Measurements from ENCODE around the gene HDAC11.
"Not testable (repeated sequence)": the region's sequence is repeated elsewhere in the genome, so short reads cannot be mapped to it uniquely, and the experiment has no call there.

Gene HDAC11

DNA sequence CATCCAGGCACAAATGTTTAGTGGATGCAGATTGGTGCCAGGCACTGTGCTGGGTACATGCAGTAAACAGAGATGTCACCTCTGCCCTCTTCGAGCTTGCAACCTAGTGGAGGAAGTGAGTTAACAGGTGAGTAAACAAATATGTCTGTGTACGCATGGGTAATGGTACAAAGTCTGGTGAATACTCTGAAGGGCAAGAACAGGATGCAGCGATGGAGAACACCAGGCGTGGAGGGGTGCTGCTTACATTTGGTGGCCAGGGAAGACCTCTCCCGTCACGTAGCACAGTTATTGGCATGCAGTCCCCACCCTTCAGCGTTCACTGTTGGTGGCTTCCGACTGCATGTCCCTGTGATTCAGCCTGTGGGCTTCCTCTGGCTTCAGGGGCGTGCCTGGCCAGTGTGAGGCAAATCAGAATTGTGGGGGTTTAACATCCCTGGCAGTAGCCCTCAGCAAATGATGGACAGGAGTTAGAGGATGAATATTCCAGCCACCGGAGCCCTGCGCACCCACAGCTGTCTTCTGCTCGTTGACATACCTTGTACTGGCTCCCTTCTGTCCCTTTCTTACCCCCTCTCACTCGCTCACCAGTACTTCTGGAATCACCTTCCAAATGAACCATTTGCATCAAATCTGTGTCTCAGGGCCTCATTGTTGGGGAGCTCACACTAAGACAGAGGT, 9.1 kb upstream of the HDAC11 start:
- no peak for DNase-seq

DNA sequence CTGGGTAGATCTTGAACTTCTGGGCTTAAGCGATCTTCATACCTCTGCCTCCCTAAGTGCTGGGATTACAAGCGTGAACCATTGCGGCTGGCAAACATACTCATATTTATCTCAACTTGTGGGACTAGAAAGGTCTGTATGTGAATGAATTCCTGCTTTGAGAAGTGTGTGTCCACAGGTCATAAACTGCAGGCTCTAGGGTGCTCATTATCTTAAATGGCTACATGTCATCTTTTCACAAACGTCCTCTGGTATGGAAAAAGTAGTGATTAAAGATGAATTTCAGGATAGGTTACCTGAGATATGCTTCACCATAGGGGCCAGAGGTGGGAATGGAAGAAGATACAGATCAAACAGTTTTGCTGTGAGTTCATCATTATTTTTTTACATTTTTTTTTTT, 7.8 kb upstream of the HDAC11 start:
- no peak for DNase-seq

DNA sequence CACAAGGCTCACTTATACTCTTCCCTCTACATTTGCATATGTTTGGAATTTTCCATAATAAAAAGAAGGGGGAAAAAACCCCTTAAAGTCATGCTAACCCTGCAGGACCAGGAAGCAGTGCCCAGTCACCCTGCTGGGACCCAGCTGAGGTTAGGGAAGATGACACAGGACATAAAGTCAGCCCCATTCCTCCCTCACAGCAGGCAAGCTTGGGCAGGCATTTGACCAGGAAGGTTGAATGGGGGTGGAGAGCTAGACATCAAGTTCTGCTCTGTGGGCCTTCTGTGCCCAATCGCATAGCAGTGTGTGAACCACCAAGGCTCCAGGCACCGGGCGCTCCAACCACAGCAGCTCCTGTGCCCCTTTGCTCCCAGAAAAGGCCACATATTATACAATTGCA, 7.1 kb upstream of the HDAC11 start:
- no peak for DNase-seq

DNA sequence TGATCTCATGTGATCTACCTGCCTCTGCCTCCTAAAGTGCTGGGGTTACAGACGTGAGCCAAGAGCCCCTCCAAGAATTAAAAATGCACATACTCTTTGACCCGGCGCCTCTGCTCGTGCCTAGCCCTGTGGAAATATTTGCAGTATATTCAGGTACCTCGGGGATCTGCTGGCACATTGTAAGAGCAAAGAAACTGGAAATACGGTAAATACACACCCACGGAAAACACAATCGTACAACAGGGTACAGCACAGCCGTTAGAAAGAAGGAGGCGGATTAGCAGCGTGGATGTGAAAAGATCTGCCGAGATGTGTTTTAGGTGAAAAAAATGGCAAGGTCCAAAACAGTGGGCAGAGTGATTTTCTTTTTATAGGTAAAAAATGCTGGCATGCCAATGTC, 6.1 kb upstream of the HDAC11 start:
- DNase-seq, result no peak

DNA sequence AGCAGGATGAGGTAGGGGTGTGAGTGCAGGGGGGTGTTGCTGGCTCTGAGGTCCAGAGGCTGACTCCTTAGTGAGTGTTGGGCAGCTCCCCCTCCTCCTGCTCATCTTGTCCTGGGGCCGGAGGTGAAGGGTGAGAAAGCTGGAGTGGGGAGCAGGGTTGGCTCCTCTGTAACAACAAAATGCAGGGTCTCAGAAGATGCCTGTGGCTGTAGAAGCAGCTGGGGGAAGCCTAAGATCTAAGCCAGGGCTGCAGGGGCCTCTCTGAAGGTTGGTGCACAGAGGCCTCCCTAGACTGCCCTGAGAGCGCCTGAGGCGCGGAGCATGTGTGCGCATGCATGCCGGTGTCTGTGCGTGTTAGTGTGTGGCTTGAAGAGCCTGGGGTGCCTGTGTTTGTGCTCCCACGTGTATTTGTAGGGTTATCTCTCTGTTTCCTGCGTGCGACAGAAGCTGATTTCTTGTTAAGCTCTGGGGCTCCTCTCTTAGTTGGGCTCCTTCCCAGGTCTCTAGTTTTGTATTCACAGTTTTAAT, 5.3 kb upstream of the HDAC11 start:
- no peak for DNase-seq

DNA sequence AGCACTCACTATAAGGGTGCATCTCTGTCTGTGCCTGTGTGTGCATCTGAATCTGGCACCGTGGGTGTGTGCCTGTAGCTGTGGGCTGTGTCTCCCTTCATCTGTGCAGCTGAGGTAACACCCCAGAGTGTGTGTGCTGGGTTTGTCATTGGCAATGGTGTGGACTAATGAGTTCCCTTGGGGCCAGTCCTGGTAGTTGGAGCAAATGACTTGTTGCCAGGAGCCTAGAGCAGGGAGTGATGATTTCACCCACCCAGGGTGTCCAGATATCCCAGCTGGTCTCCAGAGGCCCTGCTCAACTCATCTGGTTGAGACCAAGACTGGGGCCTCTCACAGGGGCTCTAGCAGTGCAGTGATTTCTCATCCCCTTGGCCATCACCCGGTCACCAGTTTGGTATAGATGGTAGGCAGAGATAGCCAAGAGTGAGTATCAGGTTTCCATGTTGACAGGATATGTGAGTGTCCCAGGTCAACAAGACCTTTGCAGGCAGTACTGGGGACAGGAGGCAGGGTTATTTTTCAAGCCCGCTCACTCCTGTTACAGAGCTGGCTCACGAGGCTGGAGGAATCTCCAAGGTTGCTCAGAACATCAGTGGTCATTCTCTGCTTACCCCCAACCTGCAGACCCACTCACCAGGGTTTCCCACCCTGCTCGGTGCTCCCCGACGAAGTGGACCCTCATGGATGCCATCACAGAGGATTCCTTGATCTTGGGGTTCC, 4.1 kb upstream of the HDAC11 start:
- DNase-seq, result peak in 1 of 2 experiments; percentile 27

DNA sequence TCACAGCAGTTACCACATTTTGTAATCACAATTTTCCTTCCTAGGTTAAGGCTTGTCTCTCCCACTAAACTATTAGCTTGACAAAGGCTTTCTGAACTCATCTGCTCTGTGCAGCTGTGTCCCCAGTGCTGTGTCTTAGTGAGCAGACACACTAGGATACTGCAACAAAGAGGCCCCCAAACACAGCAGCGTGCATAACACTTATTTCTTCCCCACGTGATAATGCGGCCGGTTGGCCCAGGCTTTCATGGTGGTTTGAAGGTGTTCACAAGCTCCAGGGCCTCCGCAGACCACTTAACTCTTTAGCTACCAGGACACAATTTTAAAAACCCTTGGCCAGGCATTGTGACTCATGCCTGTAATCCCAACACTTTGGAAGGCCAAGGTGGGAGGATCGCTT, 2.2 kb upstream of the HDAC11 start:
- no peak for DNase-seq

DNA sequence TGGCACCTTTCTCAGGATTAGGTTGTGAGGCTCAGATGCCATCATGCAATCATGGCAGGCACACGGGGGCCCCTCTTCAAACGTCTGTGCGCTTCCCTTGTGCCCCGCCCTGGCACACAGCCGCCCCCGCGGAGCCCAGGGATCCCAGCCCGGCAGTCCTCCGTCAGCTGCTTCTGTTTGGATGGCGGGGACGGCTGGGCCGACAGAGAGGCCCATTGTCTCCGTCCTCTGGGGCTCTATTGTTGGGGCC, 849 bp upstream of the HDAC11 start:
- DNase-seq, result no peak

DNA sequence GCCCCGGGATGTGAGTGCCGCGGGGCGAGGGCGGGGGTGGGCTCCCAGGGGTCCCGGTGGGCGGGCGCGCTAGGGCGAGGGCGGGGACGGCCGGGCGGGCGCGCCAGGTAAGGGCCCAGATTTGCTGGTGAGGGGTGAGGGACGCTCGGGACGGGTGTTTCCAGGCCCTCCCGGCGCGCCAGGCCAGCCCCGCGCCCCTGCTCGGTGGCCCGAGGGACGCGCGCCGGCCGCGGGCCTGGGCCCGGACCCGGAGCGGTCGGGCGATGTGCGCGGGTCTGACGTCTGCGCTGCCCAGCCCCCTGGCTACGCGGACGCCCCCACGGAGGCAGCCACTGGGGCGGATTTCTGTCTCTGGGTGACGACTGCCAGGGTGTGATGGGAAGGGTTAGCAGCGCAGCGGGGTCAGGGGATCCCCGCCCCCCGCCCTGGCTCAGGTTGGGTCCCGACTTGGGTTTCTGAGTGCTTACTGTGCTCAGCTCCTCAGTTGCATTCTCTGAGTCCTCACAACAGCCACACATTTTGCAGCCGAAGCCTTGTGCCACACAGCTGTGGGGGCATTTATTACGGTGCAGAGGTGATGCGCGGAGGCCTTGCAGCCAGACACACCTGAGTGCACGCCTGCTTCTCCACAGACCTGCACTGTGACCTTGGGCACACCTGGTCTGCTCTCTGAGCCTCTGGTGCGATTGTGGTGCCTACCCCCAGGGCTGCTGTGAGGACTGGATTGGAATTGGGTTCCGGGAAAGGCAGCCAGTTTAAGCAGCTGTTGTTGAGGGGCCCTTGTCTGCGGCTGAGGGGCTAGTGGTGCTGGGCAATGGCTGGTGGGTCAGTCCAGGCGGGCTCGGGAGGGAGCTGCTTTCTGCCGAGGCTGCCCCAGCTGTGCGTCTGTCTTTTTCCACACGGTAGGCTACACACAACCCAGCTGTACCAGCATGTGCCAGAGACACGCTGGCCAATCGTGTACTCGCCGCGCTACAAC, 523 bp downstream of the HDAC11 start:
- no peak for DNase-seq

DNA sequence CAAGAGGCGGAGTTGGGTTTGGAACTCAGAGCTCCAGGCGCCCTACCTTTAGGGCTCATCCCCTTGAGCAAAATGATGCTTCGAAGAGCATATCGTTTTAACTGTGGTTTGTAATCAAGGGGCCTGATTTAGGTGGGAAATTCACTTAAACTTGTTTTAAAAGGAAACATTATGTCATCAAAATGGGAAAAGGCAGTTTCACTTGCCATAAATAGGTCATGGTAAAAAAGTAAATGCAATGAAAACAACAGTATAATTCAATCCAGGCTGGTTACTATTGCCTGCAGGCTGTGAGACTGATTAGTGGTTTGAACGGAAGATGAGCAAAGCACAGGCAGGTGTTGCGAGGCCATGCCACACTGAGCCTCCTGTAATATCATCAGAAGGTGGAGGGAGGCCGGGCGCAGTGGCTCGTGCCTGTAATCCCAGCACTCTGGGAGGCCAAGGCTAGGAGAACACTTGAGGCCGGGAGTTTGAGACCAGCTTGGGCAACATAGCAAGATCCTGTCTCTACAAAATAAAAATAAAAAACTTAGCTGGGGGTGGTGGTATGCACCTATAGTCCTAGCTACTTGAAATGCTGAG, 2.1 kb downstream of the HDAC11 start:
- DNase-seq, result no peak

DNA sequence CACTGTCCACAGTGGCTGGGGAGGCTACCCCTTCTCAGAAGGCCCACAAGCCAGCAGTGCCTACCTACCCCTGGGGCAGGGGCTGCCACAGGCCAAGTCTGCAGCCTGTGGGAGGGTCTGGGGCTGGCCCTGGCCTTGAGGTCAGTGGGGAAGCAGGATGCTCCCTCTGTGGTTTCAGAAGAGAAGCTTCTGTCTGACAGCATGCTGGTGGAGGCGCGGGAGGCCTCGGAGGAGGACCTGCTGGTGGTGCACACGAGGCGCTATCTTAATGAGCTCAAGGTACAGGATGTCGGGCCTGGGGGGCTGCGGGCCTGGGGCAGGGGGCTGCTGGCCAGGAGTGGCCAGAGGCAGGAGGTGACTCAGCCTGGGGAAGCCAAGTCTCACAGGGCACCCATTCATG, 3.2 kb downstream of the HDAC11 start:
- no peak for DNase-seq

DNA sequence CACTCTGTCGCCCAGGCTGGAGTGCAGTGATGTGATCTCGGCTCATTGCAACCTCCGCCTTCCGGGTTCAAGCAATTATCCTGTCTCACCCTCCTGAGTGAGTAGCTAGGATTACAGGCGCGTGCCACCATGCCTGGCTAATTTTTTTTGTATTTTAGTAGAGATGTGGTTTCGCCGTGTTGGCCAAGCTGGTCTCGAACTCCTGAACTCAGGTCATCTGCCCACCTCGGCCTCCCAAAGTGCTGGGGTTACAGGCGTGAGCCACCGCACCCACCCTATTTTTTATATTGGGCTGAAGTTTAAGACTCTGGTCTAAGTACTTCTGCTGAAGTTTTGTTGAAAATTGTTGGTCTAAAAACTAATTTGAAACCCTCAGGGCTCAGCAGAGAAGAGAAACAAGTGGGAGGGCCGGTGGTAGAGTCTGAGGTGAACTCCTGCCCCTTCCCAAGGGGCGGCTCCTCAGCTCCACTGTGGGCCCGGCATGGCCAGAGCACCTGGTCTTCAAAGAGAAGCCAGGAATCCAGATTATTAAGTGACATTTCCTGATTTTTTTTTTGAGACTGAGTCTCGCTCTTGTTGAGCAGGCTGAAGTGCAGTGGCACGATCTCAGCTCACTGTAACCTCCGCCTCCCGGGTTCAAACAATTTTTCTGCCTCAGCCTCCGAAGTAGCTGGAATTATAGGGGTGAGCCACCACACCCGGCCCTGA, 4.0 kb downstream of the HDAC11 start:
- no peak for DNase-seq

DNA sequence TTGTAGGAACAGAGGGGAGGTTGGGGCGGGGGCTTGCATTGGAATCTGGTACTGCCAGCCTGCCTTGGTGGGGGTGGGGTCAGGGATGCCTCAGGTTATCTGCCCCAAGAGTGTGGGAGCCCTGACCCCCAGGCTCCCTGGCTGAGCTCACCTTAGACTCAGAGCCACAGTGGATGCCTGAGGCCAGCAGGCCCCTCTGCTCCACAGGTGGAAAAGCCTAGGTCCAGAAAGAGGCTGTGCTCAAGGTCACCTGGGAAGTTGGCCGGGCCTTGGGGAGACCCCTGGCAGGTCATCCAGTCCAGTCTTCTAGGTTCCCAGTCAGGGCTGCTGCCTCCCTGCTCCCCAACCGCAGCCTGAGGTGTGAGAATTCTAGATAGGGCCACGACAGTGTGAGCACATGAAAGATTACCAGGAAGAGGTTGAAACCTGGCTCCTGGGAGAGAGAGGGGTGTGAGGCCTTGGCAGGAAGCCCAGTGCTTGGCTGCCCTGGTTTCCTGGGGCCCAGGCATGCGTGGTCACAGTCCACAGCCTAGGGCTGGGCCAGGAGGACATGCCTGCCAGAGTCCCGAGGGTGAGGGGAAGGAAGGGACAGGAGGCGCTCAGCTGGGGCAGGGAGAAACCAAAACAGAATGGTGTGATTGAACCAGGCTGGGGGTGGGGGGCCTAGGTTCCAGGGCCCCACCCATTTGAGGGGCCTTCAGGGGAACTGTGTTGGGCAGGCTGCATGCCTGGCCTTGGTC, 4.9 kb downstream of the HDAC11 start:
- no peak for DNase-seq

DNA sequence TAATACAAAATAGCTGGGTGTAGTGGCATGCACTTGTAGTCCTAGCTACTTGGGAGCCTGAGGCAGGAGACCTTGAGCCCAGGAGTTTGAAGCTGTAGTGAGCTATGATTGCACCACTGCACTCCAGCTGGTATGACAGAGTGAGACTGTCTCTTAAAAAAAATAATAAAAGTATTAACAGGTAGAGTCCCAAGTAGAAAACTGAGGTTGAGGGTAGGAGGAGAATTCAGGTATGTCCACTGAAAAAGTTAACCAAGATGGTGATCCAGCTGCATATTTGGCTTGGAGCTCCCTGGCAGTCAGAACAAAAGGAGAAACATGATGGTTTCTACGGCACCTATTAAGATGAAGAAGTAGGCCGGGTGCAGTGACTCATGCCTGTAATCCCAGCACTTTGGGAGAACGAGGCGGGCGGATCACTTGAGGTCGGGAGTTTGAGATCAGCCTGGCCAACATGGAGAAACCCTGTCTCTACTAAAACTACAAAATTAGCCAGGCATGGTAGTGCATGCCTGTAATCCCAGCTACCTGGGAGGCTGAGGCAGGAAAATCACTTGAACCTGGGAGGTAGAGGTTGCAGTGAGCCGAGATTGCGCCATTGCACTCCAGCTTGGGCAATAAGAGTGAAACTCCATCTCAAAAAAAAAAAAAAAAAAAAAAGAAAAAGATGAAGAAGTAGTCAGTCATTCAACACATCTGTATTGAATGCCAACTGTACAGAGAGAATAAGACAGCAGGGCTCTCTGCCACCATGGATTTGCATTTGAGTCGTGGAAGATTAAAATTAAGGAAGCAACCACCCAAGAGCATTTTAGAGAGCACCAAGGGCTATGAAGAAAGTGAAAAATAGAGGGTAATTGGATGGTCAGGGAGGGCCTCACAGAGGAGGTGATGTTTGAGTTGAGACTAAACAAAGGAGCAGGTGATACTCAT, 5.8 kb downstream of the HDAC11 start:
- not testable (repeated sequence) for DNase-seq

DNA sequence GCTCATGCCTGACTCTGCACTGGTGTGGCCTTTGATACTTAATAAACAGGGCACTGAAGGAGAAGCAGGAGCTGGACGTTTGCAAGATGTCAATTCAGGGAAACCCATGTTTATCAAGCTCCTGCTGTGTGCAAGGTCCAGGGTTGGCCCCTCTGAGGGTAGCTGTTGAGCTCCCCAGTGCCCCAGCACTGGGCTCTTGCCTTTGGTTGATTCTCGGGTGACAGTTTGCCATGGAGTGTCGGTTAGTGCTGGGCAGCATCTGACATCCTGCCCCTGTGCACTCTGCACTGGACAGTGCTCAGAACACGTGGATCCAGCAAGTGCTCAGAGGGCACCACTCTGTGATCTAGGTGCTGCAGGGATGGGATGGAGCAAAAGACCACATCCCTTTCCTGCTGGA, 7.3 kb downstream of the HDAC11 start:
- DNase-seq, result no peak

DNA sequence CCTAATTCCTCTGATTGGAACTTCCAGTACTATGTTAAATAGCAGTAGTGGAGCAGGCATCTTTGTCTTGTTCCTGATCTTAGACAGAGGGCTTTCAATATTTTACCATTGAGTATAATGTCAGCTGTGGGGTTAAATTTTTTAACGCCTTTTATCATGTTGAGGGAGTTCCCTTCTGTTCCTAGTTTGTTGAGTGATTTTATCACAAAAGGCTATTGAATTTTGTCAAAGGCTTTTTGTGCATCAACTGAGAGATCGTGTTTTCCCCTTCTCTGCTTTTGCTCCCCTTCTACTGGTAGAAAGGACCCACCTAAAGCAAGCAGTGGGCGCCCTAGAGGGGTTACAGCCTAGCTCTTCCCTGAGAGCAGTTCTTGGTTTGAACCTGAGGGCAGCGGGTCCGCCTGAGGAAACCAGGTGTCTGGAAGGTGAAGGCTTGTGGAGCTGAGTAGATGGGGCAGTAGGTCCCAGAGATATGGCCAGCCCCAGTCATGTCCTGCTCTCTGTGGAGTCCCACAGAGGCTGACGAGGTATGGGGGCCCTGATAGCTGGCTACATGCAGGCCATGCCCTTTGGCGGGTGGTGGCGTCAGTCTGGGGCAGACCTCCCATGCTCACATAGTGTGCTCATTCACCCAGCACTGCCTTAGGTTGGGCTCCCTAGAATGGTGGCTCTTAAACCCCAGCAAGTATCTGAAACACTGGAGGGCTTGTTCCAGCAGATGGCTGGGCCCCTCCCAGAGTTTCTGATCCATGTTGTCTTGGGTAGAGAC, 11.3 kb downstream of the HDAC11 start:
- DNase-seq, result no peak

DNA sequence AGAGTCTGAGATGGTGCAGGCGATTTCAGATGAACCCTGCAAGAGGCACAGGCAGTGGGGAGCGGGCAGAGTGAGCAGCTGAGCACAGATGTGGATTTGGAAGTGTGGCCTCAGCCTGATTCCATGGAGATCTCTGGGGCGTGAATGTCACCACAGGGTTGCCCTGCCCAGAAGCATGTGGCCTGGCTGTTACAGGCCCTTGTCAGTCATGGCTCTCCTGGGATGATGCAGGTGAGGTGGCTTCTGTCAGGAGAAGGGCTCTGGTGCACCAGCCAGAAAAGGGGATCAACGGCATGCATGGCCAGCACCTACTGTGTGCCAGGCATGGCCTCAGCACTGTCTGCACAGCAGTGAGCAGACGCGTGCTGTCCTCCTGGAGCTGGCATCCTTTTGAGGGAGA, 11.9 kb downstream of the HDAC11 start:
- no peak for DNase-seq

DNA sequence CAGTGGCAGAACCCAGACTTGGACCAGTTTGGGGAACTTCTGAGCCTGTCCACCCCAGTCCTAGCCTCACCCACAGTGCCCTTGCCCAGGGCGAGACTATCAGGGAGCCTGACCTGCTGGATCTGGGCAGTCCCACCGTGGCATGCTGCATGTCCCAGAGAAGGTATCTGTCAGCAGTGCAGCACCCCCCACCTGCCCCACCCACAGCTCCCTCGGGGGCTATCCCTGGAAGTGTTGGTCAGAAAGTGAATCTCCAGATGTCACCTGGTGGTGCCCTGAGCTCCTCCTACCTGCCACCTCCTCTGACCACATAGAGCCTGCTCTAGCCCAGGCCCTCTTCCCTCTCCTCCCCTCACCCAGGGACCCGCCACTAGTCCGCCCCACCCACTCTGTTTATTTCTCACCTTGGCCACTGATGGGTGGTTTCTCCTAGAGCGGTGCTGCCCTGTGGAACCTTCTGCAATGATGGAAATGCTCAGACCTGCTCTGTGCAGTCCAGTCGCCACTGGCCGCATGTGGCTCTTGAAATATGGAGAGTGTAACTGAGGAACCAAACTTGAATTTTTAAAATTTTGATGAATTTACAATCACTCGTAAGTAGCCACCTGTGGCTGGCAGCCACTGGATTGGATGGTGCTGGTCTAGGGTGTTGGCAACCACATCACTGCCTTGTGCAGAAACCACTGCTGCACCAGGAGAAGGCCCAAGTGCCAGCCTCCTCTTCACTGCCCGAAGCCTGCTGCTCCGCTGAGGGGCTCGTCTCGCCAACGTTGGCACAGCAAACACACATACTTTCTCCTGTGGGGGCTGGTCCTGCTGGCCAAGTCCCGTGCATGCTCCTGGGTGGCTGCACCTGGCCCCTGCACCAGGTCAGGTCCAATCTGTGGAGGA, 13.1 kb downstream of the HDAC11 start:
- DNase-seq, result no peak

All from NCI-H1930 (cell line).